Endodermal cell (in vitro differentiated cells): ENCODE data around the gene IGFLR1. TPM values are rescaled to one million over a fixed set of nuclear protein-coding genes. Genes with fewer than 3 reads are reported as not detected.

ENCODE experiments used
- DNase-seq: peaks from one replicate; pipeline ENCODE4 v3.0.0-alpha.2; 2017
- H3K27ac ChIP-seq: 2 replicates; pipeline ENCODE4 v1.5.1; 2013; ENCODE audit warnings: mild to moderate bottlenecking, low read depth, low read length, moderate library complexity
- H3K27me3 ChIP-seq: 2 replicates; pipeline ENCODE4 v1.6.1; 2013; ENCODE audit warnings: mild to moderate bottlenecking, low read length, moderate library complexity; ENCODE audit not compliant: insufficient read depth, control insufficient read depth, poor library complexity, severe bottlenecking
- H3K36me3 ChIP-seq: 2 replicates; pipeline ENCODE4 v1.7.0; 2013; ENCODE audit warnings: mild to moderate bottlenecking, low read length, moderate library complexity; ENCODE audit not compliant: control insufficient read depth, insufficient read depth
- H3K4me1 ChIP-seq: one replicate; pipeline ENCODE4 v1.7.0; 2013; ENCODE audit warnings: low read length; ENCODE audit not compliant: control insufficient read depth, insufficient read depth
- H3K4me3 ChIP-seq: 2 replicates; pipeline ENCODE4 v1.5.1; 2013; ENCODE audit warnings: mild to moderate bottlenecking, low read length, moderate library complexity
- H3K9ac ChIP-seq: 2 replicates; pipeline ENCODE4 v1.6.1; 2013; ENCODE audit warnings: mild to moderate bottlenecking, low read length, moderate library complexity; ENCODE audit not compliant: poor library complexity, severe bottlenecking; ENCODE audit errors: extremely low read depth
- H3K9me3 ChIP-seq: 2 replicates; pipeline ENCODE4 v1.6.1; 2013; ENCODE audit warnings: mild to moderate bottlenecking, low read length, moderate library complexity; ENCODE audit not compliant: control insufficient read depth
- H3K27ac Mint-ChIP-seq: 2 replicates; pipeline ENCODE4 v1.8.0; 2020; ENCODE audit warnings: mixed read lengths
- H3K27me3 Mint-ChIP-seq: 2 replicates; pipeline ENCODE4 v1.8.0; 2021; ENCODE audit warnings: mild to moderate bottlenecking, mixed read lengths; ENCODE audit not compliant: insufficient read depth
- H3K36me3 Mint-ChIP-seq: 2 replicates; pipeline ENCODE4 v1.8.0; 2020; ENCODE audit warnings: low read depth, mixed read lengths
- H3K4me1 Mint-ChIP-seq: 2 replicates; pipeline ENCODE4 v1.8.0; 2020; ENCODE audit warnings: mixed read lengths
- H3K4me3 Mint-ChIP-seq: 2 replicates; pipeline ENCODE4 v1.8.0; 2020; ENCODE audit warnings: mild to moderate bottlenecking, moderate library complexity, mixed read lengths
- H3K9me3 Mint-ChIP-seq: 2 replicates; pipeline ENCODE4 v1.8.0; 2020; ENCODE audit warnings: mild to moderate bottlenecking, mixed read lengths
- WGBS, 2 experiments: methylation state at CpG; one replicate each; pipeline versions ENCODE4 v1.1.5 to v1.1.7; 2013; ENCODE audit warnings: missing lambda C conversion rate in 2 of 2, mixed read lengths in 1 of 2; ENCODE audit not compliant: insufficient coverage in 1 of 2, insufficient read length in 1 of 2; 5-methylcytosine and 5-hydroxymethylcytosine counted together
- total RNA-seq, 2 donors: library from RNA; stranded (reverse); fragmentation: NEBNext Ultra II Directional in 1 of 2; extraction: Animal tissue kit (Norgen Biotek cat#: 25700) in 1 of 2; gene quantifications; 2 replicates in 1 of 2; 3 replicates in 1 of 2; pipeline ENCODE4 v1.2.1, GENCODE V29; 2021
- TF ChIP-seq, protein P1 (sequence below): fragments of 200-600 bp; sonication (generic); conservative IDR thresholded peaks from 2 replicates; pipeline ENCODE4 v1.5.0; 2021; ENCODE audit warnings: antibody characterized with exemption, mild to moderate bottlenecking

The IGFLR1 gene
- total RNA-seq, 2 donors from 2014 or later: 4.6 to 7.1 TPM

DNA sequence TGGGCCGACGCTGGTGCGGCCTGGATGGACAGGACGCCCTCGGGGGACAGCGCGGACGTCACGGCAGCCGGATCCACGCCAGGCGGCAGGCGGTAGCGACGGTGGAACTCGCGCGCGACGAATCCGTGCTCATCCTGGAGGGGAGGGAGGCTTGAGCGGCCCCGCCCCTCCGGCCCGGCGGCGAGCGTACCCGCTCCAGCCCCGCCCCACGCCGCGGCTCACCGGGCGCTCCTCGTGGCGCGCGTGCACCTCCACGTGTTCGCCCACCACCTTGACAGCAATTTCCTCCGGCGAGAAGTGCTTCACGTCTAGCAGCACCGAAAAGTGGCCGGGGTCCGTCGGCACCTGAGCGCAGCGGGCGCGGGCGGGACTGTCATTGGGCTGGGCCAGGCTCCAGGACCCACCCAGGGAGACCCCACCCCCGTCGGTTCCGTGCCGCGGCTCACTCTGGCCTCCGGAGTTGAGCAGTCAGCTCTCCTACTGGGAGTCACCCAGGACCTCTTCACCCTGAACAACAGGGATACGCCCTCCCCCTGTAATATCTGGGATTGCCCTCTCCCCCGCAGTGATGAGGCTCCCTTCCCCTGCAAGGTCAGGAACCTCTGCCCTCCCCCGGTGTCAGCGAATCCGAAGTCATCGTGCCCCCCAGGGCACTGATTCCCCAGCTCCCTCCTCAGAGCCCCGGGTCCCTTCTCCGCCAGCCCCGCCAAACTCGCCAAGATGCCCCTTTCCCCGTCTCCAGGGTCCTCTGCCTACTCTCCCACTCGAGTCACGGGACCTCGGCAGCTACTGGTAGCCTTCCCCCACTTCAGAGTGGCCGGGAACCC is 13.5 kb upstream of the IGFLR1 start:
- Mint-ChIP-seq H3K4me3 (peak overlapping the region; percentile 91), H3K27me3 (peaks cover 25% of the 10 kb centered on the region), H3K27ac (peak overlapping the region; percentile 84), H3K4me1 (peaks cover 8% of the 10 kb centered on the region), H3K9me3 (no peaks in the 10 kb centered on the region), H3K36me3 (peaks cover 7% of the 10 kb centered on the region)
- H3K9ac ChIP-seq: no peak overlapping the region
- H3K4me1 ChIP-seq: no peaks in the 10 kb centered on the region
- 48 to 79% methylated on average over 16 to 74 of the region's 74 CpGs for WGBS, 2 experiments
- peaks cover 13% of the 10 kb centered on the region for H3K36me3 ChIP-seq
- peaks cover 7% of the 10 kb centered on the region for H3K27me3 ChIP-seq
- peak; percentile 60 for DNase-seq
- no peaks in the 10 kb centered on the region for H3K9me3 ChIP-seq
- H3K4me3 ChIP-seq: no peak overlapping the region
- TF ChIP-seq, protein P1, sequence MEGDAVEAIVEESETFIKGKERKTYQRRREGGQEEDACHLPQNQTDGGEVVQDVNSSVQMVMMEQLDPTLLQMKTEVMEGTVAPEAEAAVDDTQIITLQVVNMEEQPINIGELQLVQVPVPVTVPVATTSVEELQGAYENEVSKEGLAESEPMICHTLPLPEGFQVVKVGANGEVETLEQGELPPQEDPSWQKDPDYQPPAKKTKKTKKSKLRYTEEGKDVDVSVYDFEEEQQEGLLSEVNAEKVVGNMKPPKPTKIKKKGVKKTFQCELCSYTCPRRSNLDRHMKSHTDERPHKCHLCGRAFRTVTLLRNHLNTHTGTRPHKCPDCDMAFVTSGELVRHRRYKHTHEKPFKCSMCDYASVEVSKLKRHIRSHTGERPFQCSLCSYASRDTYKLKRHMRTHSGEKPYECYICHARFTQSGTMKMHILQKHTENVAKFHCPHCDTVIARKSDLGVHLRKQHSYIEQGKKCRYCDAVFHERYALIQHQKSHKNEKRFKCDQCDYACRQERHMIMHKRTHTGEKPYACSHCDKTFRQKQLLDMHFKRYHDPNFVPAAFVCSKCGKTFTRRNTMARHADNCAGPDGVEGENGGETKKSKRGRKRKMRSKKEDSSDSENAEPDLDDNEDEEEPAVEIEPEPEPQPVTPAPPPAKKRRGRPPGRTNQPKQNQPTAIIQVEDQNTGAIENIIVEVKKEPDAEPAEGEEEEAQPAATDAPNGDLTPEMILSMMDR: no peak
- H3K27ac ChIP-seq: no peak overlapping the region

DNA sequence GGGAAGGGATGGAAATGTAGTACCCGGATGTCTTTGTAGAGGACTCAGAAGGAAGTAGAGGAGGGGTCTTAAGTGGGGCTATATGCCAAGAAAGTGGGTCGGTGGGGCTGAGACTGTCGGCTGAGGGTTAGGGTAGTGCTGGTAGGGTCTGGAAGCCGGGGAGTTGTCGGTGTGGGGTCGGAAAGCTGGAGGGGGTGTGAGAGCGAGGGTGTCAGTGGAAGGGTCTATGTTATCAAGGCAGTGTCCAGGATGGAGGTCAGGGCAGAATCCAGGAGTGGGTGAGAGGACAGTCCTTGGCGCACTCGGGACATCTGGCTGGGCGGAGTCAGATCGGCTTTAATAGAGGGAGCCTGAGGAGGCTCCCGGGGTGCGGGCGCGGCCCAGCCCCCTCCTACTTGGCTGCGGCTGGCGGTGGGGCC is 12.9 kb upstream of the IGFLR1 start:
- H3K27ac Mint-ChIP-seq: no peak overlapping the region
- H3K9me3 ChIP-seq: no peaks in the 10 kb centered on the region
- H3K9me3 Mint-ChIP-seq: no peaks in the 10 kb centered on the region
- H3K36me3 Mint-ChIP-seq: peaks cover 5% of the 10 kb centered on the region
- no peak overlapping the region for H3K27ac ChIP-seq
- H3K4me3 Mint-ChIP-seq: peak overlapping the region; percentile 91
- H3K4me3 ChIP-seq: no peak overlapping the region
- TF ChIP-seq, protein P1: no peak
- H3K27me3 ChIP-seq: peaks cover 7% of the 10 kb centered on the region
- 66 to 83% methylated on average over 13 to 17 of the region's 17 CpGs for WGBS, 2 experiments
- no peak for DNase-seq
- peaks cover 25% of the 10 kb centered on the region for H3K27me3 Mint-ChIP-seq
- no peaks in the 10 kb centered on the region for H3K4me1 ChIP-seq
- H3K4me1 Mint-ChIP-seq: peaks cover 8% of the 10 kb centered on the region
- peaks cover 6% of the 10 kb centered on the region for H3K36me3 ChIP-seq
- no peak overlapping the region for H3K9ac ChIP-seq

DNA sequence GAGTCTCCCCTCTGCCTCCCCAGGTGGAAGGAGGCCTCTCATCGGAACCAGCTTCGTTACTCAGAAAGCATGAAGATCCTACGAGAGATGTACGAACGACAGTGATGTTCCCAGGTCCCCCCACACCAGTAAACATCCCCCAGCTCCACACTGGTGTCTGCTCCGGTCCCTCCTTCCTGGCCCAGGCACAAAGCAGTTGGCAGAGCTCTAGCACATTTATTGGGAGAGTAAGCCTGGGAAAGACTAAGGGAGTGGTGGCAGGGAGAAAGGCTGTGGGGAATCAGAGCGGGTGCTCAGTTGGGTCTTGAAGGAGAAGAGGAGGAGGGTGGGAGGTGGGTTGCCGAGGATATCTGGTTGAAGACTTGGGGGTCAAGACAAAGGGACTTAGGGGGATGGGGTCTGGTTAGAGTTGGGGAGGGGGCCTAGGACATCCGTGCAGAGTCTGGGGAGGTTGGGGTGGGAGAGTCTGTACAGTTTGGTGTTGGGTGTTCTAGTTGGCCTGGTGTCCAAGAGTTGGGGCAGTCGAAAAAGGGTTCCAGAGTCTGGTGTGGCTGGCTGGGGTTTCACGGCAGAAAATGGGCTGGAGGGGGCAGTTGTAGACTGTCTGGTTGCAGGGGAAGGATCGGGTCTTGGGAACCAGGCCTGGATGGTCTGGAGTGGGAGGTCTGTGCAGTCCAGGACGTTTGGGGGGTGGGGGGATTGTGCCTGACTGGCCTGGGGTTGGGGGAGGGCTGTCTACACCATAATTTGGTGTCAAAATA is 12.3 kb upstream of the IGFLR1 start:
- Mint-ChIP-seq H3K27me3 (peaks cover 25% of the 10 kb centered on the region), H3K9me3 (no peaks in the 10 kb centered on the region), H3K4me1 (peaks cover 8% of the 10 kb centered on the region), H3K4me3 (peak overlapping the region; percentile 91), H3K27ac (no peak overlapping the region), H3K36me3 (no peaks in the 10 kb centered on the region)
- Histone ChIP-seq H3K36me3 (peaks cover 5% of the 10 kb centered on the region), H3K27ac (no peak overlapping the region), H3K27me3 (peaks cover 7% of the 10 kb centered on the region), H3K4me1 (no peaks in the 10 kb centered on the region), H3K9me3 (no peaks in the 10 kb centered on the region), H3K9ac (no peak overlapping the region), H3K4me3 (no peak overlapping the region)
- TF ChIP-seq, protein P1: no peak
- no peak for DNase-seq
- 90 to 100% methylated on average over 4 to 13 of the region's 13 CpGs for WGBS, 2 experiments
